Transverse colon (tissue), 4 donors: Measurements from ENCODE around the gene PGPEP1.

ENCODE experiments used
- POLR2A ChIP-seq: fragments of 450-650 bp; IDR thresholded peaks from one replicate; pipeline ENCODE4 v1.6.1; 2016; ENCODE audit warnings: antibody characterized with exemption, mild to moderate bottlenecking, moderate library complexity
- POLR2AphosphoS5 ChIP-seq, 3 donors: sonication (generic); formaldehyde crosslinking; IDR thresholded peaks; one replicate each; pipeline ENCODE4 v1.6.1; 2016; ENCODE audit warnings: antibody characterized with exemption in 3 of 3
- TF ChIP-seq, protein P1 (sequence below), 5 experiments: fragments of 200-600 bp in 3 of 5; fragments of 450-650 bp in 2 of 5; sonication (generic) in 3 of 5; IDR thresholded peaks; 1 replicate in 2 of 5; 2 replicates in 3 of 5; pipeline ENCODE4 v1.5.1; 2016 to 2017; ENCODE audit warnings: antibody characterized with exemption in 5 of 5, inconsistent platforms in 3 of 5, mild to moderate bottlenecking in 2 of 5, moderate library complexity in 1 of 5

DNA sequence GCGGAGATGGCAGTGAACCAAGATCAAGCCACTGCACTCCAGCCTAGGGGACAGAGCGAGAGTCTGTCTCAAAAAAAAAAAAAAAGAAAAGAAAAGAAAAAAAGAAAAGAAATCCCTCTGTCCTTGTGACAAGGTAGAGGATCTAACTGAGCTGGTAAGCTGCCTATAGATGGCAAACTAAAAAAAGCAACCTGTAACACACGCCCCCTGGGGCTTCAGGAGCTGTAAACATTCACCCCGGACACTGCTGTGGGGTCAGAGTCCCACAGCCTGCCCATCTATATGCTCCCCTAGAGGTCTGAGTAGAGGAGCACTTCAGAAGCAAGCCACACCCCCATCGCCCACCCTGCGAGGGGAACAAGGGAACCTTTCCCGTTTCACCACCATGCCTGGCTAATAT is 4.3 kb upstream of the PGPEP1 start:
- TF ChIP-seq, protein P1, sequence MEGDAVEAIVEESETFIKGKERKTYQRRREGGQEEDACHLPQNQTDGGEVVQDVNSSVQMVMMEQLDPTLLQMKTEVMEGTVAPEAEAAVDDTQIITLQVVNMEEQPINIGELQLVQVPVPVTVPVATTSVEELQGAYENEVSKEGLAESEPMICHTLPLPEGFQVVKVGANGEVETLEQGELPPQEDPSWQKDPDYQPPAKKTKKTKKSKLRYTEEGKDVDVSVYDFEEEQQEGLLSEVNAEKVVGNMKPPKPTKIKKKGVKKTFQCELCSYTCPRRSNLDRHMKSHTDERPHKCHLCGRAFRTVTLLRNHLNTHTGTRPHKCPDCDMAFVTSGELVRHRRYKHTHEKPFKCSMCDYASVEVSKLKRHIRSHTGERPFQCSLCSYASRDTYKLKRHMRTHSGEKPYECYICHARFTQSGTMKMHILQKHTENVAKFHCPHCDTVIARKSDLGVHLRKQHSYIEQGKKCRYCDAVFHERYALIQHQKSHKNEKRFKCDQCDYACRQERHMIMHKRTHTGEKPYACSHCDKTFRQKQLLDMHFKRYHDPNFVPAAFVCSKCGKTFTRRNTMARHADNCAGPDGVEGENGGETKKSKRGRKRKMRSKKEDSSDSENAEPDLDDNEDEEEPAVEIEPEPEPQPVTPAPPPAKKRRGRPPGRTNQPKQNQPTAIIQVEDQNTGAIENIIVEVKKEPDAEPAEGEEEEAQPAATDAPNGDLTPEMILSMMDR (IDR thresholded peaks at IDR 0.05): no peak
- TF ChIP-seq POLR2A (no peak), POLR2AphosphoS5 (IDR thresholded peaks at IDR 0.05) (no peak)
